HG03442 (cell line): ENCODE data around the gene BMP4.
"Not testable (repeated sequence)": the region's sequence is repeated elsewhere in the genome, so short reads cannot be mapped to it uniquely, and the experiment has no call there.

Experiments
- ATAC-seq: cut with Tn5 transposase; IDR thresholded peaks from one replicate; pipeline ENCODE4 v1.9.1; 2021; ENCODE audit warnings: mild to moderate bottlenecking, moderate library complexity; ENCODE audit not compliant: unreplicated experiment

BMP4 gene

DNA sequence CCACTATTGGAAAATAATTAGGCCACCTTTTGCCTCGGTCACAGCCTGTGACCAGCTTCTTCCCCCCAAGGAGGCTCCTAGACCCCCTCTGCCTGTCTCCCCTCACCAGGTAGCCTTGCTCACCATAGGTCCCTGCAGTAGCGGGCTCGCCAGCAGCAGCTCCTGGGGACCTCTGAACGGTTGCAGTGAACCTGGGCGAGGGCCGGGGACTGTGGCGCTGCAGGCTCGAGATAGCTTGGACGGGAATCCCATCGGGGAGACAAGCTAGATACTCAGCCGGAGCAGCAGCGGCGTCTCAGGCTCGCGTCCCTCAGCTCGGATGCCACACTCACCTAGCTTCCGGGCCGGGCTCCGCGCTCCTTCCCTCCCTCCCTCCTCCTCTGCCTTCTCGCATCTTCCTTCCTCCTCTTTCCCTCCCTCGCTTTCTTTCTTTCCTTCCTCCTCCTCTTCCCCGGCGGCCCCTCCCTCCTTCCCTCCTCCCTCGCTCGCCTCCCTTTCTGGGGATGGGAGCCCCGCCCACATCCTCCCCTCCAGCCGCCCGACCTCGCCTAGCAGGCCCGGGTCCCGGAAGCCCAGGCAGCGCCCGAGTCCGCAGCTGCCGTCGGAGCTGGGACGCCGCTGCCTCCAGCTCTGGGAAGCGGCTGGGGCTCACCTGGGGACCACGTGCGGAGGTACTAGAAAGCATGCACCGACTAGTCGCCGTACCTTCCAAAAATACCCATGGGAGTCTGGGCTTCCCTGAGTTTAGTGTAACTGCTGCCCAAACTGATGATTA lies at the start of gene BMP4:
Gene BMP4, minus strand, starts transcription at position 399 of the 775 bp plus-strand sequence. CDS start 4,603 bp downstream, outside the sequence.
- no peak for ATAC-seq

DNA sequence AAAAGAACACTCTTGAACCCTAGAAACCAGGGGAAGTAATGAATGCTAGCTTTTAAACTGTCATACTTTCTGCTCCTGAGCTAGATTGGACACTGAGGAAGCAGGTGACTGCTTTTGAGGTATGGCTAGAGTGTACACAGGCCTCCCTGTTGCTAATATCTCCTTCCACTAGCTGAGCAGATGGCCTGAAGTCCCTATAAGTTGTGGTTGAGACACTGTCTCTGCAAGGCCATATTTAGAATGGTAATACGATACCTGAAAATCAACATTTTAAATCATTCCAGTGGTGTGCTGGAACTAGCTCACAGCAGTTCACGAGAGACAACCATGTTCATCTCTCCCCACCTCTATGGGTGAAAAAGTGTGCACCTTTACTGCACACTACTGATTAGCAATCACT lies 46.4 kb upstream of the BMP4 start:
- no peak for ATAC-seq

DNA sequence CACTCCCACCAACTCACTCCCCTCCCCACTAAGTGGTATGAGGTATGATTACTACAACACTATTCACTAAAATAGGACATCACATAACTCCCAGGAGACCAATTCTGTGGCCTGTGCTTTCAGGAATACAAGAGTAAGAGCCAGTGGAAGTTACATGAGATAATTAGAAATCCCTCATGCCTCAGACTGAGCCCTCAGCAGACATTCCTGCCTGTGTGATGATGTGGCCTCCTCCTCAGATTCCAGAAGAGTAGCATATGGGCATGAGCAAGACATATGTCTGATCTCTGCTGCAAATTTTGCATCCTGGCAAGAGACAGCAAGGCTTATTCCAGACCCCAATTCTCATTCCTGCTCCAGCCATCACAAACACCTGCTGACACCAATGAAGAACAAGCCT lies 46.0 kb upstream of the BMP4 start:
- no peak for ATAC-seq

DNA sequence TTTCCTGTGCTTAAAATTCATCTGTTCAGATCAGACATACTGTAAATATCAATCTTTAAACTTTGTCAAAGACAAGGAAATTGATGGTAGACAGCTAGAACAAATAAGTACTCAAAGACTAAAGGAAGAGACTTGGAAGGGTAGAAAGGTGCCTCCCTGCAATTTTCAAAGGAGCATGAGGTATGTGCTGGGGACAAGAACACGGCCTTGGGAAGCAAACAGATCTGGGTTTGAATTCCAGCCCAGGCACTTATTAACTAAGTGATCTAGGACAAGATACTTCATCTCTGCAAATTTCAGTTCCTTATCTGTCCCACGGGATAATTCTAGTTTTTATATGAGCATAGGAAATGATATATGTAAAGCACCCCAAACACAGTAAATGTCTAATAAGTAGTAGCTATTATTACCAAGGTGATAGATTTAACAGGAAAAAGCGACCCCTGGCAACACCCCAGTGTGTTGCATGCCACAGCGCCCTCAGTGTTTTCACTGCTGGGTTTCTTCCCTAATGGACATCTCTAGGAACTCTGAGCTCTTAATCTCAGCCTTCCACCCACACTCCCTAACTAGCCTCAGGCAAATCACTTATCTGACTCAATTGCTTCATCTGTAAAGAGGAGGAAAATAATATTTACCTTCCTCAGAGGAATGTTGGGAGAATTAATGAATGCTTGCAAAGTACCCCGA lies 44.7 kb upstream of the BMP4 start:
- ATAC-seq, result no peak

DNA sequence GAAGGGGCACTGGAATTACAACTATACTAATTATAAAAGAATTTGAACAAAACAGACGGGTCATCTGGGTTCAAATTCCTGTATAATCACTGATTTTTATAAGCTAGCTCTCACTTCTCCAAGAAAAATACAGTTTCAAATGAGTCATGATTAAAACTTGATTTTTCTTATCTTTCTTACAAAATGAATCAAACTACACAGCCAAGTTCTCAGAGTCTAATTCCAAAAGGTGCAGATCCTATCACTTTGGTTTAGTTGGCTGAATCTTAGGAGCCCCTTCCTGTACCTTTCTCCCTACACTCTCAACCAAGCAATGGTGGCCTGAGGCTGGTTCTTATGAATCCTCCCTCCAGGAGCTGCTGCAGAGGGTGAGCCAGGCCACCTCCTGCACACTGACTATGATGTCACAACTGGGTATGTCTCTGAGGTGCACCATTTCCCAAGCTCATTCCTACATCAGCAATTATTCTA lies 43.8 kb upstream of the BMP4 start:
- ATAC-seq, result no peak

DNA sequence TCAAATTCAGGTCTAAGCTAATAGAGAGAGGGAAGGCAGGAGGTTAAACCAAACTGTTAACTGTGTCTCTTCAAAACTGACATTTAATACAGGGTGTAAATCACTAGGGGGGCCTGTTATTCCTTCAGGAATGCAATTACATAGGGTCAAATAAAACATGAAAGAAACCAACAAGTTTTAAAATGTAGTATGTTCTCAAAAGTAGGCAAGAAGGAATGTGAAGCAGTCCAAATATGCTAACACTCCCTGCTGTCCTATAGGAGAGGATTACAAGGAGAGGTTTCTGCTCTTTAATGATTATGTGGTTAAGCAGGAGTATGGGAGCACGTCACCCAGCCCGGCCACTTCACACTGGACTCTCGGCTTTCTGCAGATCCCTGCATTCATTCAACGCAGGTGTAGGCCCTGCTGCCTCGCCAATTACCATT lies 42.5 kb upstream of the BMP4 start:
- ATAC-seq, result no peak

DNA sequence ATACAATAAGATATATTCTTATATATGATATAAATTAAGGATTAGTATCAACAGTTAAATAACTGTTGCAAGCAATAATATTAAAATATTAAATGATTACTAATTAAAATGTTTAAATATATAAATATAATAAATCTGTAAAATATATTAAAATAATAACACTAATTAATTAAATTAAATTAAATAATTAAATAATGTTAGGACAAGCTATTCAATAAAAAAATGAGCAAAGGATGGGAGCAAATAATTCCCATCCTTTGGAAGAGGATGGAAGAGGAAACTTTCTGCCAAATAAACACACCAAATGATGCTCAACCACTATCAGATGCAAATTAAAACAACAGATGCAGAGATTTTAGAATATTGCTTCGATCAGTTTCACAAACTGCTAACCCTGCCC lies 39.4 kb upstream of the BMP4 start:
- no peak for ATAC-seq

DNA sequence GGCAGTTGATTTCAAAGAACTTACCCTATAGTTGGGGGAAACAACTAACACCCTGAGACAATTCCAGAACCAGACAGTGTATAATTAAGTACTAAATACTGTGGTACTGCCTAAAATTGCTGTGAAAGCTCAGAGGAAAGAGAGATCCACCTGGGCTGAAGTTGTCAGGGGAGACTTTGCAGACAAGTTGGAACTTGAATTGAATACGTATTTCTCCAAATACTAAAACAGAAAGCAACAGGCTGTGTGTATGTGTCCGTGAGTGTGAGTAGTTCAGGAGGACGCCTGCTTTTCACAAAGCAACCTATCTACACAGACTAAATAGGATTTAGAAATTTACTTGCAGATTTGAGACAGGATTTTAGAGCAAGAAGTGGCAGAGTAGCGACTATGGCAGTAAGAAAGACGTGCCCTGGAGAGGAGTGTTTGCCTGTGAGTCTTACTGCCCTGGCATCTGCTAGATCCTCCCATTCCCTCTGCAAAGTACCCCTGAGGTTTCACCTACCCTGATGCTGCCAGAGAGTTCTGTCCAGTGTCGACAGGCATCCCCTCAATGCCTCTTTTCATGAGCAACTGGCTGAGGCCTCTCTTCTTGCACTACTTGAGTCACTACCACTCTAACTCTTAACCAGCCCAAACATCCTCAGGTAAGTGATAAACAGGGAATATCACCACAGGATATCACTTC lies 37.4 kb upstream of the BMP4 start:
- ATAC-seq, result no peak

DNA sequence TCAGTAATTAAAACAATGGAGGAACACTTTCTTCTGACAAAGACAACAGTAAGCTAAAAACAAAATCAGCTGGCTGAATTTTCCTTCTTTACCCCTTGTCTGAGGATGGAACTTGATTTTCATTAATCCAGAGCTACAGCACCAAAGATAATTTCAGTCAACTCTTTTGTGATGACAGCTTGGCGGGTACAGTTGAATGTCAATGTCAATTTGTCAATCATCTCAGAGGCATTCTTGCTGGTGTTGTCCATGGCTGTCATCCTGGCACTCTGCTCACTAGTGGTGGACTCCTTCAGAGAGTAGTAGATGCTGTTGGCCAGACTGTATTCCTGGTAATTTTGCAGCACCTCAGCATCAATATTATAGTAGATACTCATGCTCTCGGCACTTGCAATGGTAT lies 34.4 kb upstream of the BMP4 start:
- ATAC-seq, result no peak

DNA sequence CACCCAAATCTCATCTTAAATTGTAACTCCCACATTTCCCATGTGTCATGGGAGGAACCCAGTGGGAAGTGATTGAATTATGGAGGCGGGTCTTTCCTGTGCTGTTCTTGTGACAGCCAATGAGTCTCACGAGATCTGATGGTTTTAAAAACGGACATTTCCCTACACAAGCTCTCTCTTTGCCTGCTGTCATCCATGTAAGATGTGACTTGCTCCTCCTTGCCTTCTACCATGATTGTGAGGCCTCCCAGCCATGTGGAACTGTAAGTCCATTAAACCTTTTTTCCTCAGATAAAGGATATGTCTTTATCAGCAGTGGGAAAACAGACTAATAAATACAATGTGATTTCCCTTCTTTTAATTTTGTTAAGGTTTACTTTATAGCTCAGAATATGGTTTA lies 30.1 kb upstream of the BMP4 start:
- not testable (repeated sequence) for ATAC-seq

DNA sequence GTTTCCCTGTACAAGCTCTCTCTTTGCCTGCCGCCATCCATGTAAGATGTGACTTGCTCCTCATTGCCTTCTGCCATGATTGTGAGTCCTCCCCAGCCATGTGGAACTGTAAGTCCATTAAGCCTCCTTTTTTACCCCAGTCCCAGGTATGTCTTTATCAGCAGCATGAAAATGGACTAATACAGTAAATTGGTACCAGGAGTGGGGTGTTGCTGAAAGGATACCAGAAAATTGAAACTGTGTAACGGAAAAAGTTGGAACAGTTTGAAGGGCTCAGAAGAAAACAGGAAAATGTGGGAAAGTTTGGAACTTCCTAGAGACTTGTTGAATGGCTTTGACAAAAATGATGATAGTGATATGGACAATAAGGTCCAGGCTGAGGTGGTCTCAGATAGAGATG lies 28.3 kb upstream of the BMP4 start:
- ATAC-seq, result not testable (repeated sequence)

DNA sequence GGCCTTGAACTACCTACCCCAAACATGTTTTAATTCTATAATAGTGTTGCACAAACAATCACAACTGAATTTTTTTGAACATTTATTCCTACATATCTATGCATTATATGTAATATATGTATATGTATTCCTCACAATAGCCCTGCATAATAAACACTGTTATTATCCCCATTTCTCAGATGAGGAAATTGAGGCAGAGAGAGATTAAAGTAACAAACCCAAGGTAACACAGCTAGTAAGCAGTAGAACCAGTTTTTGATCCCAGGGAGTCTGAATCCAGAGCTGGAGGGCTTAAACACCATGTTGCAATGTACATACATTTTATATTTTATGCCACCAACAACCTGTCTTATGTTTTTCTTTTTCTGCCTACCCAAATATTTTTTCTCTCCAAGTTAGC lies 26.5 kb upstream of the BMP4 start:
- ATAC-seq, result no peak

DNA sequence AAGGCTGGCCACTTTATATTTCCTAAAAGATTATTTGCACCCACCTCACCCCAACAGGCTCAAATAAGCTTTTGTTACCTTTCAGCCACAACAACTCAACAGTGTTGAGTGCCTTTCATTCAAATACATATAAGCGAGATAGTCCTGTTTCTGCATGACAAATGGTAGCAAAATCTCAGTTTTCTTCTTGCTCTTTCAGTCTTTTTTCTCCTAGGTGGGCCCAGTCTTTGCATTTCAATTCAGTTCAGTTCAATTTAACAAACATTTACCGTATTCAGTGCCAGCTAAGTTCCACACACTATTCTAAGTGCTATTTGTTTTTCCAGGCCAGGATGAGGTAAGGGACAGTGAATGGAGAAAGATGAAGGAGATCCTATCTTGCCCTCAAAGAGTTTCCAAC lies 25.9 kb upstream of the BMP4 start:
- ATAC-seq, result no peak

DNA sequence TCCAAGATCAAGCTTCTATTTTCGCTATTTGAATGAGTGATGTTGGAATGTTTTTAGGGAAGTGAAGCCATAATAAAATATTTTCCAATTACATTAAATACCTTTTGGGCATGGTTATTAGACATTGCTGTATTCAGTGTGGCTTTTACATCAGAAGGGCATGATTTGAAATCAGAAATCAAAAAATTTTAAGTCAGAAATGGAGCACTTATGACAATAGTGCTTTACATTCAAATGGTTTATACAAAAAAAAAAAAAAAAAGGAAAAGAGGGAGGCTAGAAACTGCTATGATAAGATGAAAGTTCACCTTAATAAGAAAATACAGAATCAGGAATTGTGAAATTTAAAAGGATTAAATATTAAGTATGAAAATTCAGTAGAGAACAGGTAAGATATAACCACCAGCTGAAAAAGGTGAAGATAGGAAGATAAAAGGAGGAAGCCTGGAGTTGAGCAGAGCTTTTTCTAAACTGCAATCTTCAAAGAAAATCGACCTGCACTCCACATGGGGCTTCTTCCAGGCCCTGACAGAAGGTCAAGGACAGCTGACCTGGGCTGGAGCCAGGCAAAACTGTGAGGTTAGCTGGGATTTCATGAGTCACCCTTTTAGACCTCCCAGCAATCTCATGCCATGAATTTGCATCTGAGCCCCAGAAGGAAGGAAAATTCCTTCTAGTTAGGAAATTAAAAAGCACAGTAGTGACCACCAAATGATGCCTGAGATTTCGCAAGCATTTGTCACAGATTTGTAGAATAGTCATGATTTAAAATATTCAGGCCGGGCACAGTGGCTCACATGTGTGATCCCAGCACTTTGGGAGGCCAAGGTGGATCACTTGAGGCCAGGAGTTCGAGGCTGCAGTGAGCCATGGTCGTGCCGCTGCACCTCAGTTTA lies 23.4 kb upstream of the BMP4 start:
- no peak for ATAC-seq

DNA sequence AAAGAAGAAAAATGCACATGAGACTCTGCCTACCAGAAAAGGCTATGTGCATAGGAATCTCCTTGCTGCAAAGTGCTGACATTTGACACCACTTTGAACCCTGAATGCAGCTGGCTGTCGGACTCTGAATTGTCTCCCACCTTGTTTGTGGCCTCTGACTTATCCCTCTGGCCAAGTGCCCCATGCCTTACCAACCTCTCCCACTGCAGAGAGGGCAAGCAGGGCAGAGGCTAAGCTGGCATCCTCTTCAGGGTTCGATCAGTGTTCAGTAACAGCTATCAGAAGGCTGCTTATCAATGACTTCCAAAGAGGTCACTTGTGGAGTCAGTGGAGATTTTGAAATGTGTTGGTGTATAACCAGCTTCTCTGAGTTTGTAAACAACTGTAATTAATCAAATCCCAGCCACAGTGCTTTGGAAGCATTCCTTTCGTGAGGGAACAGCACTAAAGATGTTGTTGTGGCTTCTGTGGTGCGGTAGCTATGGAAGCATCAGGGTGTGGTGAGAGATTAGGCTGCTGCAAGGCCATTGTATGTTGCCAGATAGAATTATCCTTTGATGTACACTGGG lies 22.6 kb upstream of the BMP4 start:
- ATAC-seq, result no peak

DNA sequence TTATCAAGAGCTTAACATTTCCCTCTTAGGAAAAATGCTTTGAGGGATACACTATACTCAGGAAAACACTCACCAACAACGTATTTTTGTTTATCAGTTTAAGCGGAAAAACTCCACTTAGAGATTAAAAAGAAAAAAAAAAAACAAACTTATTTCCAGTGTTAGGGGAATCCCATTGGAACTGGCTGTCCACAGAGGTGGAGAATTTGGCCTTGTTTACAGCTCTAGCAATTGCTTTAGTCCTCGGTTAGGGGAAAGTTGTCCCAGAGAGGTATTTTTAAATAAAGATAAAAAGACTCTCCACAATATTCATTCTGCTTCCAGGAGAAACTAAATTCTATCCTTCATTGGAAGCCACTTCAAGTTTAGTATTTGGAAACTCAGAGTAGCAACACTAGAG lies 21.6 kb upstream of the BMP4 start:
- no peak for ATAC-seq

DNA sequence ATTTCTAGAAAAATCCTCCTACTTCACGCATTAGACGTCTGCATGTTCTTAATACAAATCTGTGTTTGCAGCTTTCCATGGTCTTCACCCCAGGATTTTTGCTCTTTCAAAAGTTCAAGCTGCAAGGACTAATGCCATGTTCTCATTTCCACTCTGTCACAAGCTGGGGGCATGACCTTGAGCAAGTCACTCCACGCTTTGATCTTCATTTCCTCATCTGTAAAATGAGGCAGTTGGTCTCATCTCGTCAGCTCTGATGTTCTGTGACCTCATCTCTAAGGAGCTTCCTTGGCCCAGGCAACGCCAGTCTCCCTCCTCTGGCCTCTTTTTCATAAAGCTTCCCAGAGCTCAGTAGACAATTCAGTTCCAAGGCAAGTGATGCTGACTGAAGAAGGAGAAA lies 18.8 kb upstream of the BMP4 start:
- ATAC-seq, result no peak

DNA sequence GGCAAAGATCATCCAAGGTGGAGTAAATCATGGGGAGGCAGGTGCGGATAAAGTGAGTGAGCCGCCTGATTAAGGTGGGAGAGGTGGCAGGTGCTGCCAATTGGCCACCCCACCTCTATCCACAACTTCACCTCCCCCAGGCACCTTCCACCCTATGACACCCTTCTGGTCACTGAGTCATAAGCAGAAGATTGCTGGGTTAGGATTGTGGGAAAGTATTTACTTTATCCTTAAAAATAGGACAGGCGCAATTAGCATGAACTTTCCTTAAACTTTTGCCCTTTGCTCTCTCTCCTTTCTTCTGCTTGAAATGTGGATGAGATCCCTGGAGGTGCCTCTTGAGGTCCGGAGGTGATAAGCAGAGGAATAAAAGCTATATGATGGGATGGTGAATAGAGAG lies 14.9 kb upstream of the BMP4 start:
- no peak for ATAC-seq

DNA sequence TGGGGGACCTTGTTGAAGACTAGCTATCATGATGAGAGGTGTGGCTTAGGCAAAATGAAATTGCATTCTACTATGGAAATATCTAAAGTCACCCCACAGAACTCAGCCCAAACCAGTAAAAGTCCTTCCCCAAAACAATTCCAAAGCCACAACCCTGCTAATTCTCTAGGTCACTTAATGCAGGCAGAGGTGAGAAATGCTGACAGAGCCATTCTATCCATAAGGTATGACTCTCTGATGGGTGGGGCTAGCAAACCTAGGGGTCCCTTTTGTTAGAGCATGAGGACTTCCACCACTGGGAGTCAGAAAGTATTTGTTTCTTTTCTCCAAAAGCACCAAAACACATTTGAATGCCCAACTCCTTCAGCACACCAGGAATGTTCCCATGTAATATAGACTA lies 12.7 kb upstream of the BMP4 start:
- ATAC-seq, result no peak

DNA sequence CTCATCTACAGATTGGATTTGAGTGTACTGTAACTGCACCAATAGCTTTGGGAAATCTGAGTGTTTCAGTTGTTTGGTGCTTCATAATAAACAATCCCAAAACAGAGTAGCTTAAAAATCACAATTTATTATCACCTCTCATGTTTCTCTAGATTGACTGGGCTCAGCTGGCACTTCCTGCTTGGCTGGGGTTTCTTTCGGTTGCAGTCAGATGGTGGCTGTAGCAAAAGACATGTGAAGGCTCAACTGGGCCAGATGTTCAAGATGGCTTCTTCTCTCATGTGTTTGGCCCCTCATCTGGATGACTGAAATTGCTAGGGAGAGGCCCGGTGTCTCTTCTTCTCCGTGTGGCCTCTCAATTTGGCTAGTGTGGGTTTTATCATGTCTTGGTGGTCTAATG lies 12.1 kb upstream of the BMP4 start:
- ATAC-seq, result no peak

DNA sequence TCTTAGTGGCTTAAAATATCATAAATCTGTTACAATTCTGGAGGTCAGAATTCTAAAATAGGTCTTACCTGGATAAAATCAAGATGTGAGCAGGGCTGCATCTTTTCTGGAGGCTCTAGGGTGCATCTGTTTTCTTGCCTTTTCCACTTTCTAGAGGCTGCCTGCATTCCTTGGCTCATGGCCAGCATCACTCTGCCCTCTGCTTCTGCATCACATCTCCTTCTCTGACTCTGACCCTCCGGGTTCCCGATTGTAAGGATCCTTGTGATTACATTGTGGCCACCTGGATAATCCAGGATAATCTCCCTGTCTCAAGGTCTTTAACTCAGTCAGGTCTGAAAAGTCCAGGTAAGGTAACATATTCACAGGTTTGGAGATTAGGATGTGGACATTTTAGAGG lies 11.0 kb upstream of the BMP4 start:
- no peak for ATAC-seq
